Cardiac fibroblast (primary cell): ENCODE measurements around the gene SP8.
"Not testable (repeated sequence)": the region's sequence is repeated elsewhere in the genome, so short reads cannot be mapped to it uniquely, and the experiment has no call there.

Source experiments
- DNase-seq, 2 donors: peaks; one replicate each; pipeline versions ENCODE4 v3.0.0 to v3.0.0-alpha.2; 2010; ENCODE audit warnings: low read depth in 2 of 2
- H3K4me3 ChIP-seq, 2 donors: replicated peaks in 1 of 2; 1 replicate in 1 of 2; 2 replicates in 1 of 2; pipeline ENCODE4 v1.5.1; 2011; ENCODE audit warnings: low read depth in 2 of 2, low read length in 2 of 2, mild to moderate bottlenecking in 2 of 2, moderate library complexity in 1 of 2
- TF ChIP-seq, protein P1 (sequence below): IDR thresholded peaks from one replicate; pipeline ENCODE4 v1.5.1; 2011; ENCODE audit warnings: low read depth, mild to moderate bottlenecking, low read length, inconsistent platforms

The SP8 gene

DNA sequence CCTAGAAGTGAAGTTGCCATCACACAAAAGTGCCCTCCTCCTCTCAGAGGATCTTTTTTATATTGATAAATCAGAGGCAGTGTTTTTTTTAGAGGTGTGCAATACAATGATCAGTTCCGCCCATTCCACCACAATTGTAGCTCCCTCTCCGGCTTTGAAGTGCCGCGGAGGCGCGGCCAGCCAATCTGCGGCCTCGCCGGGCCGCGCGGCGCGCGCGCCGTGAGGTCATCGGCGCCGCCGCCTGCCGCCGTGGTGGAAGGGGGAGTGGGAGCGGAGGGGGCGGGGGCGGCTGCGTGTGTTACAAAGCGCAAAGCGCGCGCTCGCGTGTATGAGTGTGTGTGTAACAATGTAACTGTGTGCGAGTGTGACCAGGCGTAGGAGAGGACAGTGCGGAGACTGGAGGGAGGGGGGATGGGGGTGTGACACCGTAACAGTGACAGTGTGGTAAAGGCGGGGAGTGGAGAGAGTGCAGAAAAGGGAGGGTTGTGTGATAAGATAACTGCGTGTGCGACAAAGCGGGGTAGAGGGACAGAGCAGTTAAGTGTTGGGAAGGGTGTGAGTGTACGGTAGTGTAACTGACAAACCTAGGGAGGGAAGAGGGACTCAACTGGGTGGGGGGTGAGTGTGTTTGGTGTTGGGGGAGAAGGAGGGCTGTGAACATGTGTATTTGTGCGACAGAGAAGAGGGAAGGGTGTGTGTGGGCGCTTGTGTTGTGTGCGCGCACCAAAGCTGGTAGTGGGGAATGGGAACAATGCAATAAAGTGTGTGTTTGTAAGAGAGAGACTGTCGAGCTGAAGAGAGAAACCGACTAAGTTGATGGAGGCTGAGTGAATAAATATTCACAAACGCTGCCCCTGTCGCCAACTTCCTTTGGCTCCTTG is at the start of gene SP8:
Gene SP8 (minus strand): TSS at position 108 of the 881 bp plus-strand sequence. CDS start 88 bp downstream, at position 20.
- no peak for DNase-seq
- TF ChIP-seq, protein P1, sequence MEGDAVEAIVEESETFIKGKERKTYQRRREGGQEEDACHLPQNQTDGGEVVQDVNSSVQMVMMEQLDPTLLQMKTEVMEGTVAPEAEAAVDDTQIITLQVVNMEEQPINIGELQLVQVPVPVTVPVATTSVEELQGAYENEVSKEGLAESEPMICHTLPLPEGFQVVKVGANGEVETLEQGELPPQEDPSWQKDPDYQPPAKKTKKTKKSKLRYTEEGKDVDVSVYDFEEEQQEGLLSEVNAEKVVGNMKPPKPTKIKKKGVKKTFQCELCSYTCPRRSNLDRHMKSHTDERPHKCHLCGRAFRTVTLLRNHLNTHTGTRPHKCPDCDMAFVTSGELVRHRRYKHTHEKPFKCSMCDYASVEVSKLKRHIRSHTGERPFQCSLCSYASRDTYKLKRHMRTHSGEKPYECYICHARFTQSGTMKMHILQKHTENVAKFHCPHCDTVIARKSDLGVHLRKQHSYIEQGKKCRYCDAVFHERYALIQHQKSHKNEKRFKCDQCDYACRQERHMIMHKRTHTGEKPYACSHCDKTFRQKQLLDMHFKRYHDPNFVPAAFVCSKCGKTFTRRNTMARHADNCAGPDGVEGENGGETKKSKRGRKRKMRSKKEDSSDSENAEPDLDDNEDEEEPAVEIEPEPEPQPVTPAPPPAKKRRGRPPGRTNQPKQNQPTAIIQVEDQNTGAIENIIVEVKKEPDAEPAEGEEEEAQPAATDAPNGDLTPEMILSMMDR = no peak
- no peak within 1 kb of the TSS for H3K4me3 ChIP-seq

DNA sequence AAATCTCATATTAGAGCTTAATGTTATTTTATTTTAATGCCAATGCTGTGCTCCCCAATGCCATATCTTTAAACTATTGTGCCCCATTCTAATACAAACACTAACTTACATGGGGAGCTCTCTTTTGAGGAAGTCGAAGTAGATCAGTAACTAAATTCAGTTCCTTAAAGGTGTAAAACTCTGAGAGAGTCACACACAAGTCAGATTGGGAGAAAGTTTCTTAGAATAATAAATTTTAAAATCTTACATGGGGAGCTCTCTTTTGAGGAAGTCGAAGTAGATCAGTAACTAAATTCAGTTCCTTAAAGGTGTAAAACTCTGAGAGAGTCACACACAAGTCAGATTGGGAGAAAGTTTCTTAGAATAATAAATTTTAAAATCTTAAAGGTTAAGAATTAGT is 49.7 kb upstream of the SP8 start:
- H3K4me3 ChIP-seq, DNase-seq: not testable (repeated sequence)

DNA sequence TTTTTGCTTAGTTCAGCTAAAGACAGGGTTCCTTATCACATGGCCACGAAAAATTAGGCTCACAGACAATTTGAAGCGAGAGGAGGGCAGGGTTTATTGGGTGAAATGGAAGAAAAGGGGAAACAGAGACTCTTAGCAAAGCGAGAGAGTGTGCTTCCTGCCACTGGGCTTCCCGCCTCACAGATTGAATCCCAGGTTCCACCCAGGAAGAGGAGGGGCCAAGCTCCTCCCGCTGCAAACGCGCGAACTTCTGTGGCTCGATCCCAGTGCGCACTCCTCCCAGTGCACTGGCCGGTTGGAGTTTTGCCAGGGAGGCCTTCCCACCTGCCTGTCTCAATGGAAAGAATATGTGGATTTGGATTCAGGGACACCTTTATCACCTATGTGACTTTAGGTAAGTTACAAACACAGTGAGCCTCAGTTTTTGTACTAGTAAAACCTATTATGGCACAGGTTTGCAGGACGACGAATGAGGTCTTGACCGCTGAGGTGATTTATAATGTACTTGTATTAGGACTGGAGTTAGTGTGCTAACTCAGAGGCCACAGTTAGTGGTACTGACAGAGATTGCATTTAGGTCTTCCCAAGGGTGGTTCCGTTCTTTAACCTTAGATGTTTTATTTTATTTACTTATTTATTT is 48.5 kb upstream of the SP8 start:
- no peak overlapping the region for H3K4me3 ChIP-seq
- TF ChIP-seq, protein P1 = no peak
- no peak for DNase-seq

DNA sequence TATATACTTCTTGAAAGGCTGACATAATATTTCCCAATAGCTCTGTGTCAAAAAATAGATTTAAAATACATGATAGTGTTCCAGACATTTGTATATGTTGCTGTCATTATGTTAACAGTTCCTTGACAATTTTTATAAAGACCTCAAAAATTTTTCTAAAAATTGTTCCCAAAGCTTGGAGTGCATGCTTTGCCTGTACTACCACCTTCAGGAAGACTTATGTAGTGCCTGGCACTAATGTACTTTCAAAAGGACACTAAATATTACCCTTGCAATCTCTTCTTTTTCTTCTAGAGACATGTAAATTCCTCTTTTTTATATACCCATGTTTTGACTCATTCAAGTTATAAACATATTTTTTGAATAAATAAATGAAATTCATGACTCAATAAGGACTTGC is 48.0 kb upstream of the SP8 start:
- TF ChIP-seq, protein P1 = no peak
- no peak for DNase-seq

DNA sequence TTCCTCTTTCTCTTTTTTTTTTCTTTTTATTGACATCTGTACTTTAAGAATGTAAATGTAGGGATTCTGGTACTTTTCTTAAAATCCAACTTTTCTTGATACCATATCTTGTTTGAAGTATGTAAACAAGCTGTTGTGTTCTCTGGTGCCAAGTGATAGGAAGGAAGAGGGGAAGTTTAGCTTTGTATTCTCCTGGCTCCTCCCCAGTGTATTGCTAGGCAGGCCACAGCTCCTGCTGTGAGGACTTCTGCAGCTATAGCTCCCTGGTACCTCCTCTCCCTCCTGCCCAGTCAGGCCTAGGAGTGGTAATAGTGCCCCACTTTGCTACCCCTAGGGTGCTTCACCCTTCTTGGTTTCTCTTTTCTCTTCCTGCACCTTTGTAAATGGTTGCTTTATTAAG is 45.3 kb upstream of the SP8 start:
- DNase-seq = no peak
- no peak overlapping the region for H3K4me3 ChIP-seq
- TF ChIP-seq, protein P1 = no peak

More for the DNA sequence above, 48.0 kb upstream of the SP8 start:
- no peak overlapping the region for H3K4me3 ChIP-seq

DNA sequence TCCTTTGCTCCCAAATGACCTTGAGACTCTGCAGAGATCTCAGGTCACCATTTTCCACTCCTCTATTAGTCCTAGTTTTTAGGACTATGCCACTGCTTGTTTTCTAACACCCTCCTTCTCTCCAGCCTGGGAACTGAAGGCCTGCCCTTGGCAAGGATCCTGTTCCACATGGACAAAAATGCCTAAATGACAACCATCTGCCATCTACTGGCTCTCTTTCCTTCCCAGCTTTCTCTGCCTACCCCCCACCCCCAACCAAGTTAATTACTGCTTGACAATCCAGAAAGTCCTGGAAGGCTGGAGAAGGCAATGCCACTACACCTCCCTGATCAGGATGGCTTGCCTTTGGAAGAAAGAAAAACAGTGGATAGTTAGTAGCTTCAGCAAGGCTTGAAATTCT is 44.8 kb upstream of the SP8 start:
- H3K4me3 ChIP-seq = no peak overlapping the region
- TF ChIP-seq, protein P1 = no peak

DNA sequence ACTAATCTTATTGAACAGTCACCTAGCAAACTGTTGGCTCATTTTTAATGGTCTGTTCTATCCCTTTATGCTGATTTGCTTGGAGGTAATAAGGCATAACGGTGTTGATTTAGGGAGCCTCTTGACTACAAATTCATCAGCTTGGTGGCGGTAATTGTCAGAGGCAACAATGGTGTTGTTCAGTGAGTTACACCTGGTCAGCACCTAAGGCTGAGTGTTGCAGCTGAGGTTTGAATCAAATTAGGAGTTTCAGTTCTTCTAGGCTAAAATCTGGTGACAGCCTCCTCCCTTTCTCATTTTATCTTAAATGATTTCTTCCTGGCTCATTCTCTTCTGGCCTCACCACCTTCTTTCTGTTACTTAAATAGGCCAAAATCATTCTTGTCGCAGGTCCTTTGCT is 42.3 kb upstream of the SP8 start:
- no peak overlapping the region for H3K4me3 ChIP-seq
- TF ChIP-seq, protein P1 = no peak
- no peak for DNase-seq

More for the DNA sequence above, 44.8 kb upstream of the SP8 start:
- no peak for DNase-seq
